Type B pancreatic cell (in vitro differentiated cells): ENCODE data around the gene PIEZO2. TPM values are rescaled to one million over a fixed set of nuclear protein-coding genes. Genes with fewer than 3 reads are reported as not detected.

Experiments
- DNase-seq: peaks from one replicate; pipeline ENCODE4 v3.0.0; 2021; ENCODE audit warnings: mixed read lengths; ENCODE audit not compliant: unreplicated experiment; ENCODE audit errors: extremely low spot score
- H3K27ac Mint-ChIP-seq: 2 replicates; pipeline ENCODE4 v1.8.0; 2021; ENCODE audit warnings: mild to moderate bottlenecking, mixed read lengths
- H3K27me3 Mint-ChIP-seq: 2 replicates; pipeline ENCODE4 v1.8.0; 2021; ENCODE audit warnings: mixed read lengths
- H3K36me3 Mint-ChIP-seq: 2 replicates; pipeline ENCODE4 v1.8.0; 2021; ENCODE audit warnings: mixed read lengths
- H3K4me1 Mint-ChIP-seq: one replicate; pipeline ENCODE4 v1.8.0; 2021; ENCODE audit warnings: mixed read lengths; ENCODE audit not compliant: unreplicated experiment
- H3K4me3 Mint-ChIP-seq: 2 replicates; pipeline ENCODE4 v1.8.0; 2021; ENCODE audit warnings: mild to moderate bottlenecking, mixed read lengths
- H3K9me3 Mint-ChIP-seq: 2 replicates; pipeline ENCODE4 v1.8.0; 2021; ENCODE audit warnings: mixed read lengths
- CTCF ChIP-seq: fragments of 200-600 bp; sonication (generic); conservative IDR thresholded peaks from 2 replicates; pipeline ENCODE4 v1.5.0; 2021; ENCODE audit warnings: antibody characterized with exemption, mild to moderate bottlenecking
- total RNA-seq: library from RNA; stranded (reverse); gene quantifications from 2 replicates; pipeline ENCODE4 v1.2.1, GENCODE V29; 2021; ENCODE audit warnings: low replicate concordance

The PIEZO2 gene
- total RNA-seq, 1 donor from 2014 or later: 38.8 TPM

GRCh38 chr18:11095674-11096293 lies 53.6 kb downstream of the PIEZO2 start:
- no peak overlapping the region for H3K27ac Mint-ChIP-seq
- no peaks in the 10 kb centered on the region for H3K9me3 Mint-ChIP-seq
- no peak for DNase-seq
- no peak for TF ChIP-seq CTCF
- H3K36me3 Mint-ChIP-seq: peaks cover 3% of the 10 kb centered on the region
- peaks cover 3% of the 10 kb centered on the region for H3K27me3 Mint-ChIP-seq
- peaks cover 13% of the 10 kb centered on the region for H3K4me1 Mint-ChIP-seq
- H3K4me3 Mint-ChIP-seq: no peak overlapping the region

- Mint-ChIP-seq H3K27me3 (peaks cover 4% of the 10 kb centered on the region), H3K9me3 (no peaks in the 10 kb centered on the region), H3K4me1 (peaks cover 15% of the 10 kb centered on the region), H3K36me3 (peaks cover 3% of the 10 kb centered on the region), H3K27ac (no peak overlapping the region), H3K4me3 (no peak overlapping the region)
- DNase-seq: no peak
- no peak for TF ChIP-seq CTCF
Measured at GRCh38 chr18:11095211-11095610, 54.2 kb downstream of the PIEZO2 start.

- TF ChIP-seq CTCF: no peak
- no peak overlapping the region for H3K4me3 Mint-ChIP-seq
- peaks cover 12% of the 10 kb centered on the region for H3K27me3 Mint-ChIP-seq
- H3K9me3 Mint-ChIP-seq: no peaks in the 10 kb centered on the region
- peaks cover 3% of the 10 kb centered on the region for H3K36me3 Mint-ChIP-seq
- H3K27ac Mint-ChIP-seq: no peak overlapping the region
- peaks cover 24% of the 10 kb centered on the region for H3K4me1 Mint-ChIP-seq
- no peak for DNase-seq
Measured at GRCh38 chr18:11091746-11092145, 57.6 kb downstream of the PIEZO2 start.

GRCh38 chr18:11089931-11090715 lies 59.2 kb downstream of the PIEZO2 start:
- peaks cover 18% of the 10 kb centered on the region for H3K27me3 Mint-ChIP-seq

GRCh38 chr18:11081009-11081532 lies 68.3 kb downstream of the PIEZO2 start:
- TF ChIP-seq CTCF: no peak
- Mint-ChIP-seq H3K36me3 (peaks cover 3% of the 10 kb centered on the region), H3K4me1 (peaks cover 5% of the 10 kb centered on the region), H3K27ac (no peak overlapping the region), H3K9me3 (no peaks in the 10 kb centered on the region), H3K4me3 (no peak overlapping the region), H3K27me3 (peaks cover 28% of the 10 kb centered on the region)
- no peak for DNase-seq

More at GRCh38 chr18:11089931-11090715, 59.2 kb downstream of the PIEZO2 start:
- DNase-seq: no peak
- no peak for TF ChIP-seq CTCF
- Mint-ChIP-seq H3K4me3 (no peak overlapping the region), H3K9me3 (no peaks in the 10 kb centered on the region), H3K4me1 (peaks cover 26% of the 10 kb centered on the region), H3K36me3 (peaks cover 6% of the 10 kb centered on the region), H3K27ac (no peak overlapping the region)
